ENCODE measurements around the gene LARGE1.

- TF ChIP-seq REST (IDR thresholded peaks at IDR 0.05; ENCODE audit: insufficient read depth in 1 of 2, low read depth in 2 of 2, low read length in 2 of 2): no peak
- no peak for TF ChIP-seq POLR2AphosphoS5 (IDR thresholded peaks at IDR 0.05; ENCODE audit: low read depth, low read length)
- TF ChIP-seq TAF1 (IDR thresholded peaks at IDR 0.05; ENCODE audit: borderline replicate concordance, insufficient read depth, low read length): no peak
Observed at GRCh38 chr22:33601062-33601461, 319.2 kb downstream of the LARGE1 start.
